Measurements from ENCODE around the gene TGFB1I1. TPM values are rescaled to one million over a fixed set of nuclear protein-coding genes. Genes with fewer than 3 reads are reported as not detected.
"Not testable (repeated sequence)": the region's sequence is repeated elsewhere in the genome, so short reads cannot be mapped to it uniquely, and the experiment has no call there.

The TGFB1I1 gene
- total RNA-seq, 1 donor from 2014 or later: 1.2 TPM

- no peak for FAIRE-seq
These were observed 4.7 kb upstream of the TGFB1I1 start for GRCh38 chr16:31467151-31467773.

GRCh38 chr16:31467858-31468257, 4.1 kb upstream of the TGFB1I1 start:
- DNase-seq (ENCODE audit: low spot score in 2 of 2) (no peak), FAIRE-seq (no peak)

More at GRCh38 chr16:31467151-31467773, 4.7 kb upstream of the TGFB1I1 start:
- peak in 1 of 2 donors; percentile 37 for DNase-seq (ENCODE audit: low spot score in 2 of 2)

- no peak for DNase-seq (ENCODE audit: low spot score in 2 of 2)
- no peak for FAIRE-seq
These were observed 1.3 kb upstream of the TGFB1I1 start for GRCh38 chr16:31470615-31471014.

GRCh38 chr16:31471241-31471874, 594 bp upstream of the TGFB1I1 start:
- DNase-seq (ENCODE audit: low spot score in 2 of 2): no peak
- no peak for FAIRE-seq

GRCh38 chr16:31472709-31473203, 804 bp downstream of the TGFB1I1 start:
- peak; percentile 63 to 77 for DNase-seq (ENCODE audit: low spot score in 2 of 2)

GRCh38 chr16:31473264-31473984, 1.5 kb downstream of the TGFB1I1 start:
- DNase-seq (ENCODE audit: low spot score in 2 of 2) (no peak), FAIRE-seq (no peak)

More at GRCh38 chr16:31472709-31473203, 804 bp downstream of the TGFB1I1 start:
- FAIRE-seq: no peak

GRCh38 chr16:31474173-31474714, 2.3 kb downstream of the TGFB1I1 start:
- DNase-seq (ENCODE audit: low spot score in 2 of 2) (no peak), FAIRE-seq (no peak)

GRCh38 chr16:31474773-31475738, 3.1 kb downstream of the TGFB1I1 start:
- DNase-seq (ENCODE audit: low spot score in 2 of 2) (no peak), FAIRE-seq (no peak)

GRCh38 chr16:31475946-31476302, 4.0 kb downstream of the TGFB1I1 start:
- no peak for FAIRE-seq
- no peak for DNase-seq (ENCODE audit: low spot score in 2 of 2)

- DNase-seq (ENCODE audit: low spot score in 2 of 2): peak; percentile 58 to 69
- no peak for FAIRE-seq
These were observed 4.6 kb downstream of the TGFB1I1 start for GRCh38 chr16:31476303-31477219.

GRCh38 chr16:31477220-31478216, 5.6 kb downstream of the TGFB1I1 start:
- FAIRE-seq (no peak), DNase-seq (ENCODE audit: low spot score in 2 of 2) (no peak)

GRCh38 chr16:31478956-31479355, 7.0 kb downstream of the TGFB1I1 start:
- DNase-seq (ENCODE audit: low spot score in 2 of 2): no peak
- no peak for FAIRE-seq

- DNase-seq (ENCODE audit: low spot score in 2 of 2) (no peak), FAIRE-seq (no peak)
These were observed 7.8 kb downstream of the TGFB1I1 start for GRCh38 chr16:31479751-31480150.

- no peak for DNase-seq (ENCODE audit: low spot score in 2 of 2)
- no peak for FAIRE-seq
These were observed 9.0 kb downstream of the TGFB1I1 start for GRCh38 chr16:31480851-31481536.

GRCh38 chr16:31483081-31483480, 11.1 kb downstream of the TGFB1I1 start, which contains the start of gene SLC5A2:
Gene SLC5A2 (plus strand): TSS chr16:31483123. CDS start chr16:31483137, 14 bp downstream.
- FAIRE-seq (no peak), DNase-seq (ENCODE audit: low spot score in 2 of 2) (no peak)

GRCh38 chr16:31484048-31484447, 12.1 kb downstream of the TGFB1I1 start:
- FAIRE-seq; DNase-seq (ENCODE audit: low spot score in 2 of 2): not testable (repeated sequence)

Data from frontal cortex (tissue), 4 donors.